ENCODE results near the gene TAAR8. TPM values are rescaled to one million over a fixed set of nuclear protein-coding genes. Genes with fewer than 3 reads are reported as not detected.

Gene TAAR8
- total and polyA plus RNA-seq, 4 donors, result not detected

DNA sequence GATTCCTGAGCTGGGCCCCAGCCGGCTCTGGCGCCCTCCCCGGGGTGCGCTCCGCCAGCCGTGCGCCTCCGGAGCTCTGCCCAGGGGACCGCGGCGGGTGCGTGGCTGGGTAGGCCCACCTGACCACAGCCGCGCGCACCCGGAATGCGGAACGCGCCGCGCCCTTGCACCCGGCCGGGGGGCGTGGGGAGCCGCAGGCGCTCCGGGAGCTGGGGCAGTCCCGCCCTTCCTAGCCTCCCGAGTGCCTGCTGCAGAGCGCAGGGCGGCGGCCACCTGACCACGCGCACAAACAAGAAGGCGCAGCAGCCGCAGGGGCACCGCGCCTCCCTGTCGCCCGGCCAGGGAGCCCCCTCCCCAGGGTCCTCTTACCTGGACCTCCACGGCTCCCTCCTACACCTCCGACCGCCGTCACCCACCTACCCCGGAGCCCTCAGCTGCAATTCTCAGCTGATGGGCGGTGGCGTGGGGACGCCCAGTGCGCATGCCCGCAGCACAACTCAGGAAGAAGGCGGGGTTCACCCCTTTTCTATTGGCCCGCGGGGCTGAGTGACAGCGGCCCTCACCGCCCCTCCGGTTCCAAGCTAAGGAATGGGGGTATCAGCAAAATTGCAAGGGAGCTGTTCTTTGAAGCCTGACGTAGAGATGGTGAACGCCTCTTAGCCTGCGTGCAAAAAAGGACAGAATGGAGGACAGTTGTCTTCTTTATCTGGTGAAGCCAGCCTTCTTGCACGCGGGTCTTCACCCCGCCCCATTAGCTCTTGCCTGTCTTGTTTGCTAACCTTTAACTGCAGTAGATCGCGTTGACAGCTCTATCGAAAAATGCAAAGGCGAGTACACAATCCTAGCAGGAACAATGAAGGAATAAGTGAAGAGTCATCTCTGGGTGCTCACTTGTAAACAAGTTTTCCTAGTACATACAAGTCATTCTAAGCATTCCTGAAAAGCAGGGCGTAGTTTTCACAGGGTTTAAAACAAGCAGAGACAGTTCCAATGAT is 39.5 kb upstream of the TAAR8 start, which contains the start of gene STX7:
TSS of gene STX7 (minus strand) at position 479 of the 995 bp plus-strand sequence. CDS start 9,586 bp downstream, outside the sequence.
- peak within 1 kb of the TSS; percentile 76 to 93 for H3K27ac ChIP-seq (ENCODE audit: low read depth in 1 of 2, low read length in 2 of 2)
- H3K27me3 ChIP-seq (ENCODE audit: control insufficient read depth in 1 of 2, insufficient read depth in 2 of 2, low read length in 1 of 2), result no peaks in the 10 kb centered on the region
- ATAC-seq (ENCODE audit: low FRiP score) (peak; percentile 97), DNase-seq (peak; percentile 95 to 96)
- H3K4me3 ChIP-seq (ENCODE audit: low read length in 2 of 2), result peak within 1 kb of the TSS; percentile 88 to 99
- no peaks in the 10 kb centered on the region for H3K36me3 ChIP-seq (ENCODE audit: control insufficient read depth in 1 of 2, insufficient read depth in 2 of 2, low read length in 1 of 2)
- peaks cover 0 to 19% of the 10 kb centered on the region in 2 donors for H3K4me1 ChIP-seq (ENCODE audit: control insufficient read depth in 1 of 2, insufficient read depth in 2 of 2, low read length in 2 of 2)
- no peaks in the 10 kb centered on the region for H3K9me3 ChIP-seq (ENCODE audit: control insufficient read depth, low read length)
- WGBS, 2 donors, result 1% methylated on average over 58 to 67 of the region's 67 CpGs
- intact Hi-C loops (cut with DNase I), result loop anchor here in 1 of 2 donors (10.0 kb wide), 1 partner anchor 302 kb away; the partner anchor contains the start of gene RPS12

DNA sequence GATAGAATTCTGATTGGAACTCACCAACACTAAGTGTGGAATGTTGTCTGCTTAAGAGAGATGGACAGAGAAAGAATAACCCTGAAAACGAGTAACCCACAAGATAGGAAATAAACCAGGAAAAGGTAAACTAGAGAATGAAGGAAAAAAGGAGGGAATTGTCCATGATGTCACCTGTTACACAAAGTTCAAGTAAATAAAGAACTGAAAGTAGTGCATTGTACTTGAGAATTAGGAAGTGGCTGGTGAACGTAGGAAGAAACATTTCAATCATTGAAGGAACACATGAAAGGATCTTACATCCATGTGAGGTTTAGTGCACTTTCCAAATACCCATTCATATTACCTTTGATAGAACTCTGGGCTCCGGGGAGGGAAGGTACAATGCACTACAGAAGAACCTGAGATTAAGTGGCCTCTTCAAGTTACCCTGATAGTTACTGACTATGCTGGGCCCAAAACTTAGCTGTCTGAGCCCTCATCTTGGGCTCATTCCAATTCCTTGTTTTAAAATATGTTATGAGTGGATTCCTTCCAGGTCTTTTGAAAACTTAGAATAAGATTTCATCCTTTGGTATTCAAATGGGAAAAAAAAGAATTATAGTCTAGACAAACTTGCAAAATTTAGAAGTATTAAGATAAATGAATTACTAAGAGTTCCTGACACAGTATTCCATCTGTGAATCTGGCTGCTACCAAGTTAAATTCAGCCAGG is 38.5 kb upstream of the TAAR8 start:
- intact Hi-C loops (cut with DNase I), result loop anchor here in 1 of 2 donors (10.0 kb wide), 1 partner anchor 301 kb away; the partner anchor contains the start of gene RPS12
- Histone ChIP-seq H3K9me3 (ENCODE audit: control insufficient read depth, low read length) (no peaks in the 10 kb centered on the region), H3K4me3 (ENCODE audit: low read length in 2 of 2) (no peak overlapping the region), H3K27ac (ENCODE audit: low read depth in 1 of 2, low read length in 2 of 2) (peak overlapping the region; percentile 44 to 76), H3K36me3 (ENCODE audit: control insufficient read depth in 1 of 2, insufficient read depth in 2 of 2, low read length in 1 of 2) (no peaks in the 10 kb centered on the region), H3K4me1 (ENCODE audit: control insufficient read depth in 1 of 2, insufficient read depth in 2 of 2, low read length in 2 of 2) (peaks cover 0 to 13% of the 10 kb centered on the region in 2 donors), H3K27me3 (ENCODE audit: control insufficient read depth in 1 of 2, insufficient read depth in 2 of 2, low read length in 1 of 2) (no peaks in the 10 kb centered on the region)
- 19 to 20% methylated on average over 3 of the region's 3 CpGs for WGBS, 2 donors
- DNase-seq (no peak), ATAC-seq (ENCODE audit: low FRiP score) (no peak)

DNA sequence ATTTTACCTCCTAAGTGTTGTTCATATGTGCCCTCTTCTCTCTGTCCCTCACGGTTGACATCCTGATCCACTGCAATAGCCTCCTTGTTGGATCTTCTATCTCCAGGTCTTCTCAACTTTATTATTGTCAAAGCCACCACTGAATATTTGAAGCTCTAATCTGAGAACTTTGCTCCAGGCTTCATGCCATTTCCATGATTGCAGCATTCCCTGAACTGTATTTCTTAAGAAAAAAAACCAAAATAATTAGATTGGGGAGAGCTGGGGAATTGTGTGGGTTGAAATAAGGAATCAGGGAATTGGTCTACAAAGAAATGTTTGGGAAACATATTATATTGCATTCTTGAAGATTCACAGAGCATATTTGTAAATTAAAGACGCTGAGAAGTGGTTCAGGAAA is 37.1 kb upstream of the TAAR8 start:
- WGBS, 2 donors, result 34 to 38% methylated on average over 2 of the region's 2 CpGs

GRCh38 chr6:132520953-132521352 is 31.5 kb upstream of the TAAR8 start:
- H3K27me3 ChIP-seq (ENCODE audit: control insufficient read depth in 1 of 2, insufficient read depth in 2 of 2, low read length in 1 of 2), result no peaks in the 10 kb centered on the region
- intact Hi-C loops (cut with DNase I), result no loop called here
- peaks cover 0 to under 1% of the 10 kb centered on the region in 2 donors for H3K4me1 ChIP-seq (ENCODE audit: control insufficient read depth in 1 of 2, insufficient read depth in 2 of 2, low read length in 2 of 2)
- DNase-seq (no peak), ATAC-seq (ENCODE audit: low FRiP score) (no peak)
- no peak overlapping the region for H3K4me3 ChIP-seq (ENCODE audit: low read length in 2 of 2)
- no peak overlapping the region for H3K27ac ChIP-seq (ENCODE audit: low read depth in 1 of 2, low read length in 2 of 2)
- H3K36me3 ChIP-seq (ENCODE audit: control insufficient read depth in 1 of 2, insufficient read depth in 2 of 2, low read length in 1 of 2), result no peaks in the 10 kb centered on the region
- WGBS, 2 donors, result 31 to 41% methylated on average over 2 of the region's 2 CpGs
- H3K9me3 ChIP-seq (ENCODE audit: control insufficient read depth, low read length), result no peaks in the 10 kb centered on the region

More for the DNA sequence above, 37.1 kb upstream of the TAAR8 start:
- intact Hi-C loops (cut with DNase I), result loop anchor here in 1 of 2 donors (10.0 kb wide), 1 partner anchor 299 kb away; the partner anchor contains the start of gene RPS12
- Histone ChIP-seq H3K36me3 (ENCODE audit: control insufficient read depth in 1 of 2, insufficient read depth in 2 of 2, low read length in 1 of 2) (no peaks in the 10 kb centered on the region), H3K27me3 (ENCODE audit: control insufficient read depth in 1 of 2, insufficient read depth in 2 of 2, low read length in 1 of 2) (no peaks in the 10 kb centered on the region), H3K27ac (ENCODE audit: low read depth in 1 of 2, low read length in 2 of 2) (no peak overlapping the region), H3K9me3 (ENCODE audit: control insufficient read depth, low read length) (no peaks in the 10 kb centered on the region), H3K4me3 (ENCODE audit: low read length in 2 of 2) (no peak overlapping the region), H3K4me1 (ENCODE audit: control insufficient read depth in 1 of 2, insufficient read depth in 2 of 2, low read length in 2 of 2) (peaks cover 0 to 13% of the 10 kb centered on the region in 2 donors)
- DNase-seq (no peak), ATAC-seq (ENCODE audit: low FRiP score) (no peak)

- ATAC-seq (ENCODE audit: low FRiP score), result no peak
- Histone ChIP-seq H3K9me3 (ENCODE audit: control insufficient read depth, low read length) (no peaks in the 10 kb centered on the region), H3K4me1 (ENCODE audit: control insufficient read depth in 1 of 2, insufficient read depth in 2 of 2, low read length in 2 of 2) (no peaks in the 10 kb centered on the region), H3K4me3 (ENCODE audit: low read length in 2 of 2) (no peak overlapping the region), H3K36me3 (ENCODE audit: control insufficient read depth in 1 of 2, insufficient read depth in 2 of 2, low read length in 1 of 2) (no peaks in the 10 kb centered on the region), H3K27ac (ENCODE audit: low read depth in 1 of 2, low read length in 2 of 2) (no peak overlapping the region), H3K27me3 (ENCODE audit: control insufficient read depth in 1 of 2, insufficient read depth in 2 of 2, low read length in 1 of 2) (no peaks in the 10 kb centered on the region)
- 82 to 84% methylated on average over 5 of the region's 5 CpGs for WGBS, 2 donors
- no peak for DNase-seq
- intact Hi-C loops (cut with DNase I), result no loop called here
Observed at GRCh38 chr6:132524646-132525045, 27.8 kb upstream of the TAAR8 start.

- whole genome bisulfite sequencing, 2 donors, result 89 to 91% methylated on average over 4 of the region's 4 CpGs
- Histone ChIP-seq H3K36me3 (ENCODE audit: control insufficient read depth in 1 of 2, insufficient read depth in 2 of 2, low read length in 1 of 2) (no peaks in the 10 kb centered on the region), H3K4me3 (ENCODE audit: low read length in 2 of 2) (no peak overlapping the region), H3K4me1 (ENCODE audit: control insufficient read depth in 1 of 2, insufficient read depth in 2 of 2, low read length in 2 of 2) (peaks cover 0 to 1% of the 10 kb centered on the region in 2 donors), H3K9me3 (ENCODE audit: control insufficient read depth, low read length) (no peaks in the 10 kb centered on the region), H3K27me3 (ENCODE audit: control insufficient read depth in 1 of 2, insufficient read depth in 2 of 2, low read length in 1 of 2) (no peaks in the 10 kb centered on the region), H3K27ac (ENCODE audit: low read depth in 1 of 2, low read length in 2 of 2) (no peak overlapping the region)
- ATAC-seq (ENCODE audit: low FRiP score), result no peak
- no peak for DNase-seq
- intact Hi-C loops (cut with DNase I), result no loop called here
Observed at GRCh38 chr6:132525866-132526265, 26.6 kb upstream of the TAAR8 start.

- Histone ChIP-seq H3K27ac (ENCODE audit: low read depth in 1 of 2, low read length in 2 of 2) (no peak overlapping the region), H3K36me3 (ENCODE audit: control insufficient read depth in 1 of 2, insufficient read depth in 2 of 2, low read length in 1 of 2) (no peaks in the 10 kb centered on the region), H3K9me3 (ENCODE audit: control insufficient read depth, low read length) (no peaks in the 10 kb centered on the region), H3K4me1 (ENCODE audit: control insufficient read depth in 1 of 2, insufficient read depth in 2 of 2, low read length in 2 of 2) (peaks cover 0 to 1% of the 10 kb centered on the region in 2 donors), H3K4me3 (ENCODE audit: low read length in 2 of 2) (no peak overlapping the region), H3K27me3 (ENCODE audit: control insufficient read depth in 1 of 2, insufficient read depth in 2 of 2, low read length in 1 of 2) (no peaks in the 10 kb centered on the region)
- ATAC-seq (ENCODE audit: low FRiP score) (no peak), DNase-seq (no peak)
- intact Hi-C loops (cut with DNase I), result no loop called here
- 76 to 80% methylated on average over 2 of the region's 2 CpGs for WGBS, 2 donors
Observed at GRCh38 chr6:132526461-132526860, 26.0 kb upstream of the TAAR8 start.

- ATAC-seq (ENCODE audit: low FRiP score), result no peak
- 77 to 81% methylated on average over 6 of the region's 6 CpGs for WGBS, 2 donors
Observed at GRCh38 chr6:132527791-132528190, 24.7 kb upstream of the TAAR8 start.

More at GRCh38 chr6:132527791-132528190, 24.7 kb upstream of the TAAR8 start:
- Histone ChIP-seq H3K27me3 (ENCODE audit: control insufficient read depth in 1 of 2, insufficient read depth in 2 of 2, low read length in 1 of 2) (no peaks in the 10 kb centered on the region), H3K4me3 (ENCODE audit: low read length in 2 of 2) (no peak overlapping the region), H3K36me3 (ENCODE audit: control insufficient read depth in 1 of 2, insufficient read depth in 2 of 2, low read length in 1 of 2) (no peaks in the 10 kb centered on the region), H3K27ac (ENCODE audit: low read depth in 1 of 2, low read length in 2 of 2) (no peak overlapping the region), H3K4me1 (ENCODE audit: control insufficient read depth in 1 of 2, insufficient read depth in 2 of 2, low read length in 2 of 2) (peaks cover 0 to 1% of the 10 kb centered on the region in 2 donors), H3K9me3 (ENCODE audit: control insufficient read depth, low read length) (no peaks in the 10 kb centered on the region)
- no peak for DNase-seq
- intact Hi-C loops (cut with DNase I), result no loop called here
